ENCODE data around the gene COL9A3.

The COL9A3 gene

GRCh38 chr20:62816884-62817873, at the start of gene COL9A3:
Gene COL9A3 (plus strand): TSS chr20:62817050. CDS start chr20:62817065, 15 bp downstream.
- DNase-seq (ENCODE audit: low spot score), result no peak

- no peak for DNase-seq (ENCODE audit: low spot score)
Observed at GRCh38 chr20:62768234-62768546, 48.7 kb upstream of the COL9A3 start.

GRCh38 chr20:62768551-62769287, 48.1 kb upstream of the COL9A3 start:
- DNase-seq (ENCODE audit: low spot score), result no peak

GRCh38 chr20:62769346-62770071, 47.3 kb upstream of the COL9A3 start:
- DNase-seq (ENCODE audit: low spot score), result no peak

GRCh38 chr20:62770111-62770910, 46.5 kb upstream of the COL9A3 start:
- no peak for DNase-seq (ENCODE audit: low spot score)

GRCh38 chr20:62770916-62771315, 45.9 kb upstream of the COL9A3 start:
- no peak for DNase-seq (ENCODE audit: low spot score)

GRCh38 chr20:62771396-62772102, 45.3 kb upstream of the COL9A3 start:
- DNase-seq (ENCODE audit: low spot score), result no peak

- no peak for DNase-seq (ENCODE audit: low spot score)
Observed at GRCh38 chr20:62772103-62772611, 44.7 kb upstream of the COL9A3 start.

- DNase-seq (ENCODE audit: low spot score), result no peak
Observed at GRCh38 chr20:62772619-62772989, 44.2 kb upstream of the COL9A3 start.

GRCh38 chr20:62772990-62773844, 43.6 kb upstream of the COL9A3 start:
- DNase-seq (ENCODE audit: low spot score), result peak; percentile 59

- no peak for DNase-seq (ENCODE audit: low spot score)
Observed at GRCh38 chr20:62773845-62774714, 42.8 kb upstream of the COL9A3 start.

GRCh38 chr20:62774762-62775161, 42.1 kb upstream of the COL9A3 start:
- no peak for DNase-seq (ENCODE audit: low spot score)

GRCh38 chr20:62775206-62775605, 41.6 kb upstream of the COL9A3 start:
- no peak for DNase-seq (ENCODE audit: low spot score)

GRCh38 chr20:62776035-62776691, 40.7 kb upstream of the COL9A3 start:
- no peak for DNase-seq (ENCODE audit: low spot score)

- peak; percentile 51 for DNase-seq (ENCODE audit: low spot score)
Observed at GRCh38 chr20:62776692-62777527, 39.9 kb upstream of the COL9A3 start.

- DNase-seq (ENCODE audit: low spot score), result no peak
Observed at GRCh38 chr20:62777528-62777830, 39.4 kb upstream of the COL9A3 start.

- no peak for DNase-seq (ENCODE audit: low spot score)
Observed at GRCh38 chr20:62778058-62778457, 38.8 kb upstream of the COL9A3 start.

All from kidney capillary endothelial cell (primary cell).